HG03280 (cell line): ENCODE results near the gene SFXN4.
"Not testable (repeated sequence)": the region's sequence is repeated elsewhere in the genome, so short reads cannot be mapped to it uniquely, and the experiment has no call there.

Experiments
- ATAC-seq: cut with Tn5 transposase; IDR thresholded peaks from one replicate; pipeline ENCODE4 v1.9.1; 2021; ENCODE audit warnings: mild to moderate bottlenecking, moderate library complexity; ENCODE audit not compliant: unreplicated experiment

SFXN4 gene

GRCh38 chr10:119113751-119114732 lies 51.5 kb downstream of the SFXN4 start:
- ATAC-seq, result no peak

- no peak for ATAC-seq
These were observed 53.5 kb downstream of the SFXN4 start for GRCh38 chr10:119112056-119112455.

- ATAC-seq, result not testable (repeated sequence)
These were observed 57.7 kb downstream of the SFXN4 start for GRCh38 chr10:119107771-119108170.

GRCh38 chr10:119107106-119107505 lies 58.4 kb downstream of the SFXN4 start:
- not testable (repeated sequence) for ATAC-seq

- not testable (repeated sequence) for ATAC-seq
These were observed 59.6 kb downstream of the SFXN4 start for GRCh38 chr10:119105899-119106298.

GRCh38 chr10:119105155-119105554 lies 60.4 kb downstream of the SFXN4 start:
- ATAC-seq, result no peak

GRCh38 chr10:119104654-119105015 lies 60.9 kb downstream of the SFXN4 start:
- ATAC-seq, result no peak

GRCh38 chr10:119103903-119104653 lies 61.4 kb downstream of the SFXN4 start, which contains the start of gene DENND10:
Gene DENND10 (plus strand): TSS chr10:119104113. CDS start chr10:119104143, 30 bp downstream.
- ATAC-seq, result peak; percentile 88

GRCh38 chr10:119103241-119103902 lies 62.1 kb downstream of the SFXN4 start:
- ATAC-seq, result no peak

GRCh38 chr10:119101366-119102098 lies 64.0 kb downstream of the SFXN4 start:
- no peak for ATAC-seq

GRCh38 chr10:119100434-119101238 lies 64.9 kb downstream of the SFXN4 start:
- ATAC-seq, result no peak

- ATAC-seq, result no peak
These were observed 66.9 kb downstream of the SFXN4 start for GRCh38 chr10:119098576-119098975.

GRCh38 chr10:119096641-119097415 lies 68.7 kb downstream of the SFXN4 start:
- ATAC-seq, result not testable (repeated sequence)

- ATAC-seq, result no peak
These were observed 69.9 kb downstream of the SFXN4 start for GRCh38 chr10:119095640-119096039.

GRCh38 chr10:119090968-119091367 lies 74.5 kb downstream of the SFXN4 start:
- ATAC-seq, result no peak
